H1 (cell line): ENCODE measurements around the gene KRT8.

ENCODE experiments used
- CHD7 ChIP-seq: fragments of 300-600 bp; sonication (generic); IDR thresholded peaks from 2 replicates; pipeline ENCODE4 v1.7.1; 2012; ENCODE audit warnings: low read length, moderate library complexity, mild to moderate bottlenecking, inconsistent platforms; ENCODE audit not compliant: insufficient replicate concordance
- CTCF ChIP-seq, 3 experiments: IDR thresholded peaks; 1 replicate in 2 of 3; 2 replicates in 1 of 3; pipeline versions ENCODE4 v1.5.1 to v1.6.1; 2011; ENCODE audit warnings: low read length in 3 of 3, mild to moderate bottlenecking in 3 of 3, inconsistent platforms in 2 of 3, low read depth in 1 of 3, moderate library complexity in 1 of 3; ENCODE audit not compliant: insufficient read depth in 1 of 3; ENCODE audit errors: control extremely low read depth in 1 of 3
- KDM1A ChIP-seq: fragments of 200-600, 300-600 bp; sonication (generic); IDR thresholded peaks from 2 replicates; pipeline ENCODE4 v1.7.1; 2016; ENCODE audit warnings: mild to moderate bottlenecking, low read length, borderline replicate concordance
- RAD21 ChIP-seq, 2 experiments: IDR thresholded peaks in 1 of 2; conservative IDR thresholded peaks in 1 of 2; 2 replicates each; pipeline ENCODE4 v1.6.1; 2011; ENCODE audit warnings: low read depth in 2 of 2, low read length in 2 of 2, improper control_type of control experiment in 1 of 2, inconsistent platforms in 1 of 2, mild to moderate bottlenecking in 1 of 2, moderate library complexity in 1 of 2
- SUZ12 ChIP-seq: fragments of 200-600 bp; sonication (generic); IDR thresholded peaks from 2 replicates; pipeline ENCODE4 v1.6.1; 2012; ENCODE audit warnings: mild to moderate bottlenecking, inconsistent platforms, low read length, moderate library complexity, mixed read lengths

- TF ChIP-seq CTCF (IDR thresholded peaks at IDR 0.05; ENCODE audit: control extremely low read depth in 1 of 3, insufficient read depth in 1 of 3, low read depth in 1 of 3, low read length in 3 of 3), result no peak
- TF ChIP-seq CHD7, result no peak
- TF ChIP-seq KDM1A, result no peak
- TF ChIP-seq RAD21 (IDR thresholded peaks at IDR 0.05 in 1 of 2, conservative IDR thresholded peaks at IDR 0.05 in 1 of 2; ENCODE audit: low read depth in 2 of 2, low read length in 2 of 2), result no peak
- no peak for TF ChIP-seq SUZ12
Measured at GRCh38 chr12:52867642-52868041, 37.2 kb downstream of the KRT8 start.
